ENCODE data around the gene KCNAB1.
"Not testable (repeated sequence)": the region's sequence is repeated elsewhere in the genome, so short reads cannot be mapped to it uniquely, and the experiment has no call there.

The KCNAB1 gene

GRCh38 chr3:156562486-156562885 is 442.1 kb downstream of the KCNAB1 start:
- POLR2A ChIA-PET, DNase-seq: not testable (repeated sequence)
- WGBS (ENCODE audit: insufficient coverage): 100% methylated on average over 5 of the region's 8 CpGs

GRCh38 chr3:156563900-156564682 is 443.7 kb downstream of the KCNAB1 start:
- Histone ChIP-seq H3K27ac (ENCODE audit: insufficient read depth in 1 of 2, low read depth in 1 of 2, low read length in 2 of 2, poor library complexity in 1 of 2, severe bottlenecking in 2 of 2) (no peak overlapping the region), H3K4me1 (ENCODE audit: control extremely low read depth in 1 of 4, control insufficient read depth in 4 of 4, insufficient read depth in 4 of 4, low read length in 3 of 4) (peaks cover 0 to 9% (median 0%) of the 10 kb centered on the region in 4 experiments), H3K4me3 (ENCODE audit: control insufficient read depth in 1 of 7, extremely low read depth in 1 of 7, insufficient read depth in 4 of 7, low read depth in 2 of 7, low read length in 6 of 7) (no peak overlapping the region), H3K27me3 (replicated peaks in 2 of 5; ENCODE audit: control insufficient read depth in 4 of 5, insufficient read depth in 5 of 5, low read length in 4 of 5) (no peaks in the 10 kb centered on the region), H3K36me3 (ENCODE audit: control insufficient read depth in 4 of 4, insufficient read depth in 4 of 4, low read length in 3 of 4) (no peaks in the 10 kb centered on the region), H3K9me3 (ENCODE audit: control extremely low read depth in 1 of 5, control insufficient read depth in 4 of 5, insufficient read depth in 2 of 5, low read depth in 1 of 5, low read length in 4 of 5) (peaks cover 0 to 5% (median 0%) of the 10 kb centered on the region in 5 experiments)
- POLR2A ChIA-PET: no interaction called here
- CTCF ChIA-PET: interaction anchor here (1.9 kb wide), 1 partner anchor 9 kb away, joined by 4 read pairs; the partner anchor contains the start of gene SSR3
- no CpG with 5 or more reads among the region's 1 CpG for WGBS (ENCODE audit: insufficient coverage)
- DNase-seq: no peak

More at GRCh38 chr3:156562486-156562885, 442.1 kb downstream of the KCNAB1 start:
- not testable (repeated sequence) for H3K9me3 ChIP-seq (ENCODE audit: control extremely low read depth in 1 of 5, control insufficient read depth in 4 of 5, insufficient read depth in 2 of 5, low read depth in 1 of 5, low read length in 4 of 5); H3K4me1 ChIP-seq (ENCODE audit: control extremely low read depth in 1 of 4, control insufficient read depth in 4 of 4, insufficient read depth in 4 of 4, low read length in 3 of 4); H3K4me3 ChIP-seq (ENCODE audit: control insufficient read depth in 1 of 7, extremely low read depth in 1 of 7, insufficient read depth in 4 of 7, low read depth in 2 of 7, low read length in 6 of 7); H3K27ac ChIP-seq (ENCODE audit: insufficient read depth in 1 of 2, low read depth in 1 of 2, low read length in 2 of 2, poor library complexity in 1 of 2, severe bottlenecking in 2 of 2); H3K27me3 ChIP-seq (replicated peaks in 2 of 5; ENCODE audit: control insufficient read depth in 4 of 5, insufficient read depth in 5 of 5, low read length in 4 of 5); H3K36me3 ChIP-seq (ENCODE audit: control insufficient read depth in 4 of 4, insufficient read depth in 4 of 4, low read length in 3 of 4)
- CTCF ChIA-PET: interaction anchor here (1.2 to 1.9 kb wide), 2 partner anchors 7 to 20 kb away, joined by 3 to 4 read pairs; partner anchors contain the start of gene SSR3

GRCh38 chr3:156569016-156569415 is 448.6 kb downstream of the KCNAB1 start:
- peak in 2 of 3 donors; percentile 26 to 28 for DNase-seq
- CTCF ChIA-PET: interaction anchor here (0.6 to 1.0 kb wide), 2 partner anchors 14 to 617 kb away, joined by 3 read pairs; no protein-coding TSS in a partner anchor
- POLR2A ChIA-PET: interaction anchor here (0.6 kb wide), 1 partner anchor 21 kb away, joined by 4 read pairs; no protein-coding TSS in a partner anchor
- not testable (repeated sequence) for H3K9me3 ChIP-seq (ENCODE audit: control extremely low read depth in 1 of 5, control insufficient read depth in 4 of 5, insufficient read depth in 2 of 5, low read depth in 1 of 5, low read length in 4 of 5); H3K4me1 ChIP-seq (ENCODE audit: control extremely low read depth in 1 of 4, control insufficient read depth in 4 of 4, insufficient read depth in 4 of 4, low read length in 3 of 4); H3K36me3 ChIP-seq (ENCODE audit: control insufficient read depth in 4 of 4, insufficient read depth in 4 of 4, low read length in 3 of 4); H3K4me3 ChIP-seq (ENCODE audit: control insufficient read depth in 1 of 7, extremely low read depth in 1 of 7, insufficient read depth in 4 of 7, low read depth in 2 of 7, low read length in 6 of 7); H3K27ac ChIP-seq (ENCODE audit: insufficient read depth in 1 of 2, low read depth in 1 of 2, low read length in 2 of 2, poor library complexity in 1 of 2, severe bottlenecking in 2 of 2); H3K27me3 ChIP-seq (replicated peaks in 2 of 5; ENCODE audit: control insufficient read depth in 4 of 5, insufficient read depth in 5 of 5, low read length in 4 of 5)
- 42% methylated on average over 4 of the region's 8 CpGs for WGBS (ENCODE audit: insufficient coverage)

- H3K27me3 ChIP-seq (replicated peaks in 2 of 5; ENCODE audit: control insufficient read depth in 4 of 5, insufficient read depth in 5 of 5, low read length in 4 of 5); H3K9me3 ChIP-seq (ENCODE audit: control extremely low read depth in 1 of 5, control insufficient read depth in 4 of 5, insufficient read depth in 2 of 5, low read depth in 1 of 5, low read length in 4 of 5); H3K36me3 ChIP-seq (ENCODE audit: control insufficient read depth in 4 of 4, insufficient read depth in 4 of 4, low read length in 3 of 4); CTCF ChIA-PET; POLR2A ChIA-PET; H3K4me1 ChIP-seq (ENCODE audit: control extremely low read depth in 1 of 4, control insufficient read depth in 4 of 4, insufficient read depth in 4 of 4, low read length in 3 of 4); H3K4me3 ChIP-seq (ENCODE audit: control insufficient read depth in 1 of 7, extremely low read depth in 1 of 7, insufficient read depth in 4 of 7, low read depth in 2 of 7, low read length in 6 of 7); H3K27ac ChIP-seq (ENCODE audit: insufficient read depth in 1 of 2, low read depth in 1 of 2, low read length in 2 of 2, poor library complexity in 1 of 2, severe bottlenecking in 2 of 2): not testable (repeated sequence)
- peak in 2 of 3 donors; percentile 31 to 37 for DNase-seq
- 100% methylated on average over 1 of the region's 4 CpGs for WGBS (ENCODE audit: insufficient coverage)
Observed at GRCh38 chr3:156569881-156570280, 449.5 kb downstream of the KCNAB1 start.

- Histone ChIP-seq H3K4me3 (ENCODE audit: control insufficient read depth in 1 of 7, extremely low read depth in 1 of 7, insufficient read depth in 4 of 7, low read depth in 2 of 7, low read length in 6 of 7) (no peak overlapping the region), H3K4me1 (ENCODE audit: control extremely low read depth in 1 of 4, control insufficient read depth in 4 of 4, insufficient read depth in 4 of 4, low read length in 3 of 4) (peaks cover 5 to 35% (median 6%) of the 10 kb centered on the region in 4 experiments), H3K27me3 (replicated peaks in 2 of 5; ENCODE audit: control insufficient read depth in 4 of 5, insufficient read depth in 5 of 5, low read length in 4 of 5) (no peaks in the 10 kb centered on the region), H3K9me3 (ENCODE audit: control extremely low read depth in 1 of 5, control insufficient read depth in 4 of 5, insufficient read depth in 2 of 5, low read depth in 1 of 5, low read length in 4 of 5) (no peaks in the 10 kb centered on the region), H3K36me3 (ENCODE audit: control insufficient read depth in 4 of 4, insufficient read depth in 4 of 4, low read length in 3 of 4) (no peaks in the 10 kb centered on the region), H3K27ac (ENCODE audit: insufficient read depth in 1 of 2, low read depth in 1 of 2, low read length in 2 of 2, poor library complexity in 1 of 2, severe bottlenecking in 2 of 2) (no peak overlapping the region)
- CTCF ChIA-PET: interaction anchor here (2.5 kb wide), 1 partner anchor 12 kb away, joined by 8 read pairs; no protein-coding TSS in a partner anchor
- DNase-seq: no peak
- POLR2A ChIA-PET: no interaction called here
- no CpG with 5 or more reads among the region's 3 CpGs for WGBS (ENCODE audit: insufficient coverage)
Observed at GRCh38 chr3:156575641-156576040, 455.3 kb downstream of the KCNAB1 start.

GRCh38 chr3:156576051-156576450 is 455.7 kb downstream of the KCNAB1 start:
- no peak overlapping the region for H3K4me3 ChIP-seq (ENCODE audit: control insufficient read depth in 1 of 7, extremely low read depth in 1 of 7, insufficient read depth in 4 of 7, low read depth in 2 of 7, low read length in 6 of 7)
- no peaks in the 10 kb centered on the region for H3K9me3 ChIP-seq (ENCODE audit: control extremely low read depth in 1 of 5, control insufficient read depth in 4 of 5, insufficient read depth in 2 of 5, low read depth in 1 of 5, low read length in 4 of 5)
- no peak for DNase-seq
- no peak overlapping the region for H3K27ac ChIP-seq (ENCODE audit: insufficient read depth in 1 of 2, low read depth in 1 of 2, low read length in 2 of 2, poor library complexity in 1 of 2, severe bottlenecking in 2 of 2)
- ChIA-PET CTCF (interaction anchor here (2.5 kb wide), 1 partner anchor 12 kb away, joined by 8 read pairs; no protein-coding TSS in a partner anchor), POLR2A (no interaction called here)
- H3K27me3 ChIP-seq (replicated peaks in 2 of 5; ENCODE audit: control insufficient read depth in 4 of 5, insufficient read depth in 5 of 5, low read length in 4 of 5): no peaks in the 10 kb centered on the region
- WGBS (ENCODE audit: insufficient coverage): 100% methylated on average over 2 of the region's 2 CpGs
- H3K4me1 ChIP-seq (ENCODE audit: control extremely low read depth in 1 of 4, control insufficient read depth in 4 of 4, insufficient read depth in 4 of 4, low read length in 3 of 4): peaks cover 5 to 39% (median 6%) of the 10 kb centered on the region in 4 experiments
- no peaks in the 10 kb centered on the region for H3K36me3 ChIP-seq (ENCODE audit: control insufficient read depth in 4 of 4, insufficient read depth in 4 of 4, low read length in 3 of 4)

GRCh38 chr3:156576651-156577348 is 456.4 kb downstream of the KCNAB1 start:
- POLR2A ChIA-PET: no interaction called here
- no peaks in the 10 kb centered on the region for H3K27me3 ChIP-seq (replicated peaks in 2 of 5; ENCODE audit: control insufficient read depth in 4 of 5, insufficient read depth in 5 of 5, low read length in 4 of 5)

More at GRCh38 chr3:156576651-156577348, 456.4 kb downstream of the KCNAB1 start:
- Histone ChIP-seq H3K4me3 (ENCODE audit: control insufficient read depth in 1 of 7, extremely low read depth in 1 of 7, insufficient read depth in 4 of 7, low read depth in 2 of 7, low read length in 6 of 7) (no peak overlapping the region), H3K4me1 (ENCODE audit: control extremely low read depth in 1 of 4, control insufficient read depth in 4 of 4, insufficient read depth in 4 of 4, low read length in 3 of 4) (peaks cover 5 to 42% (median 6%) of the 10 kb centered on the region in 4 experiments), H3K36me3 (ENCODE audit: control insufficient read depth in 4 of 4, insufficient read depth in 4 of 4, low read length in 3 of 4) (no peaks in the 10 kb centered on the region), H3K27ac (ENCODE audit: insufficient read depth in 1 of 2, low read depth in 1 of 2, low read length in 2 of 2, poor library complexity in 1 of 2, severe bottlenecking in 2 of 2) (no peak overlapping the region), H3K9me3 (ENCODE audit: control extremely low read depth in 1 of 5, control insufficient read depth in 4 of 5, insufficient read depth in 2 of 5, low read depth in 1 of 5, low read length in 4 of 5) (no peaks in the 10 kb centered on the region)
- DNase-seq: peak in 1 of 3 donors; percentile 36
- CTCF ChIA-PET: interaction anchor here (2.5 kb wide), 1 partner anchor 11 kb away, joined by 8 read pairs; no protein-coding TSS in a partner anchor
- 60% methylated on average over 1 of the region's 2 CpGs for WGBS (ENCODE audit: insufficient coverage)
